MV-4-11 (cell line): ENCODE results near the gene NAV2.

ENCODE experiments used
- DNase-seq: peaks from one replicate; lab custom pipeline; 2025; lab: John Stamatoyannopoulos, UW

Gene NAV2

GRCh38 chr11:20161230-20161918, 448.7 kb downstream of the NAV2 start:
- no peak for DNase-seq

DNA sequence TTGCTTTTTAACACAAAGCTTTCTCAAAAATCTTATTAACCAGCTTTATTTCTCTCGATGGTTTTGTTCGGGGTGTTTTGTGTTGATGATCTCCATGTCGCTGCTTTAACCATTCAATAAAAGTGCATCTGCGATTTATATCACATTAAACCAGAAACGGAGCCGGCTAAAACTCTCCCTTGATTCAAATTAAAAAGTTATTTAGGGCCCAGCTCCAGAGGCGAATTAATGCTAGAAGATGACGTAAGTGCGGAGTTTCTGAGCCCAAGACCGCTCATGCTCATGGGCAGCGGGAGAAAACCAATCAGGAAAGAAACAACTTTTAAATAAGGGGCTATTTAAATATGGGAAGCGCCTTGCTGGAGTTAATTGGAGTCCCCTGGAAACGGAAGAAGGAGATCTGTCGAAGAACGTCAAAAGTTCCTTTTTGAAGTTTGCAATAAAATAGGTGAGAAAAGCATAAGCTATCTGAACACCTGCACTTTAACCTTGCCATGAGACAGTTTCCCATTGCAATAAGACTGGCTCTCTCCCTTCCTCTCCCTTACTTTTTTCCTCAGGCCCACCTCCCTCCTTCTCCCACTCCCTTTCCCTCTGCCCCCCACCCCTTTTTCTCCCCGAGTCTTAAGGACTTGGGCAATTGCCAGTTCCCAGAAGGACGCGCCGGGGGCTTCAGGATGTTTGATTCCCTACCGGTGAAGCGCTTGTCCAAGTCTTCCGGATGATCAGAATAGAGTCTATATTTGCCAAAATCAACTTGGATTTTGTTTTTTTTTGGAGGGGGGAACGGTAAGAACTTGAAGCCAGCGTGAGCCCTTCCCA, 449.5 kb downstream of the NAV2 start:
- no peak for DNase-seq

DNA sequence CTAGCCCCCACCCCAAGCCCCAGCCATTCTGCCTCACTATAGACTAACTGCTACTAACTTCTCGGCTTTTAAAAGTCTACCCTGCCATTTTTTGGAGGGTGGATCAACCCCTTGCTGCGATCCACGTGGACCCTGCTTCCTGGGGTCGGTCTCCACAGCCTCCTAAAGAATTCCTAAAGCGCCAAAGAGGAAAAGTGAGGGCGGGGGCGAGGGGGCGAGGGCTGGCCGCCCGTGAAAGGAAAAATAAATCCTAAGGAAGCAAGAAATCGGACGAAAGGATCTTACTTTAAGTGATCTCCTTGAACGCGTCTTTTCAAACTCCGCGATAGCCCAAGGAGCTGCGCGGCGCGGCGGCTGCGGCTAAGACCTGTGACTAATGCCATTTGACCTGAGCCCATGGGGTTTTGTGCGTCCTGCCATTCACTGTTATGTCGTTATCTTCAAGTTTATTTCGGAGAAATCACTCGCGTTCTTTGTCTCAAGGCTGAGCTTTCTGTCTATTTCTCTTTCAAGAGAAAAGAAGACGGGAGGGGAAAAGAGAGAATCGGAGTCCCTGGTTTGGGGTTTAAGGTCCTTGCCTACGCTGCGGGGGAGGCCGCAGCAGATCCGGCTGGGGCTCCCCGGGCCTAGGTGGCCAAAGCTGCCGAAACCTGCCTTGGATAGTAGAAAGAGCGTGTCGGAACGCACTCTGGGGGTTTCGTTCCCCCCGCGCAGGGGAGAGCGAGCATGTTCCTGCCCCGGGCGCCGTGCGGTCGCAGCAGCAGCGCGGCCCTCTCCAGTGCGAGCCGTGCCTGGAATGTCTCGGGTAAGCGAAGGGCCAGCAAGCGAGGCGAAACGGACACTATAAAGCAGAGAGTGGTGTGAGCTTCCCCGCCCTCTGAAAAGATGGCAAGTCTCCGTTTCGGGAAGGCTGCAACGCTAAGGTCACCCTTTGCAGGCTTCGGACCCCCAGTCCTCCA, 450.5 kb downstream of the NAV2 start:
- no peak for DNase-seq

- DNase-seq, result no peak
Observed at GRCh38 chr11:20163783-20164481, 451.3 kb downstream of the NAV2 start.
